ENCODE data around the gene CRISP3.
"Not testable (repeated sequence)": the region's sequence is repeated elsewhere in the genome, so short reads cannot be mapped to it uniquely, and the experiment has no call there.

The CRISP3 gene

GRCh38 chr6:49739423-49739822, 4.8 kb downstream of the CRISP3 start:
- H3K4me1 ChIP-seq (ENCODE audit: insufficient read depth, low read length): no peaks in the 10 kb centered on the region
- H3K27me3 ChIP-seq (ENCODE audit: control insufficient read depth in 1 of 2, insufficient read depth in 2 of 2, low read length in 2 of 2): no peaks in the 10 kb centered on the region
- no peaks in the 10 kb centered on the region for H3K36me3 ChIP-seq (ENCODE audit: insufficient read depth, low read length)
- H3K27ac ChIP-seq (ENCODE audit: low read depth, low read length): no peak overlapping the region
- H3K9ac ChIP-seq (ENCODE audit: low read length): no peak overlapping the region
- no peaks in the 10 kb centered on the region for H3K9me3 ChIP-seq (ENCODE audit: low read length)
- no peak overlapping the region for H3K4me3 ChIP-seq (ENCODE audit: low read depth in 1 of 2, low read length in 2 of 2)

- no peaks in the 10 kb centered on the region for H3K27me3 ChIP-seq (ENCODE audit: control insufficient read depth in 1 of 2, insufficient read depth in 2 of 2, low read length in 2 of 2)
- no peaks in the 10 kb centered on the region for H3K4me1 ChIP-seq (ENCODE audit: insufficient read depth, low read length)
- no peak overlapping the region for H3K4me3 ChIP-seq (ENCODE audit: low read depth in 1 of 2, low read length in 2 of 2)
- no peak overlapping the region for H3K27ac ChIP-seq (ENCODE audit: low read depth, low read length)
- no peaks in the 10 kb centered on the region for H3K36me3 ChIP-seq (ENCODE audit: insufficient read depth, low read length)
- H3K9me3 ChIP-seq (ENCODE audit: low read length): no peaks in the 10 kb centered on the region
- no peak overlapping the region for H3K9ac ChIP-seq (ENCODE audit: low read length)
Measured at GRCh38 chr6:49736017-49736508, 8.1 kb downstream of the CRISP3 start.

GRCh38 chr6:49733680-49734079, 10.5 kb downstream of the CRISP3 start:
- Histone ChIP-seq H3K4me1 (ENCODE audit: insufficient read depth, low read length) (no peaks in the 10 kb centered on the region), H3K27ac (ENCODE audit: low read depth, low read length) (no peak overlapping the region), H3K36me3 (ENCODE audit: insufficient read depth, low read length) (no peaks in the 10 kb centered on the region), H3K27me3 (ENCODE audit: control insufficient read depth in 1 of 2, insufficient read depth in 2 of 2, low read length in 2 of 2) (no peaks in the 10 kb centered on the region), H3K9ac (ENCODE audit: low read length) (no peak overlapping the region), H3K9me3 (ENCODE audit: low read length) (no peaks in the 10 kb centered on the region), H3K4me3 (ENCODE audit: low read depth in 1 of 2, low read length in 2 of 2) (no peak overlapping the region)

- Histone ChIP-seq H3K4me3 (ENCODE audit: low read depth in 1 of 2, low read length in 2 of 2) (no peak overlapping the region), H3K27me3 (ENCODE audit: control insufficient read depth in 1 of 2, insufficient read depth in 2 of 2, low read length in 2 of 2) (no peaks in the 10 kb centered on the region), H3K9me3 (ENCODE audit: low read length) (no peaks in the 10 kb centered on the region), H3K4me1 (ENCODE audit: insufficient read depth, low read length) (no peaks in the 10 kb centered on the region), H3K36me3 (ENCODE audit: insufficient read depth, low read length) (no peaks in the 10 kb centered on the region), H3K27ac (ENCODE audit: low read depth, low read length) (no peak overlapping the region), H3K9ac (ENCODE audit: low read length) (no peak overlapping the region)
Measured at GRCh38 chr6:49732781-49733180, 11.4 kb downstream of the CRISP3 start.

- H3K4me1 ChIP-seq (ENCODE audit: insufficient read depth, low read length): no peaks in the 10 kb centered on the region
- H3K36me3 ChIP-seq (ENCODE audit: insufficient read depth, low read length): no peaks in the 10 kb centered on the region
- no peak overlapping the region for H3K27ac ChIP-seq (ENCODE audit: low read depth, low read length)
- no peak overlapping the region for H3K9ac ChIP-seq (ENCODE audit: low read length)
- H3K9me3 ChIP-seq (ENCODE audit: low read length): no peaks in the 10 kb centered on the region
- no peak overlapping the region for H3K4me3 ChIP-seq (ENCODE audit: low read depth in 1 of 2, low read length in 2 of 2)
- H3K27me3 ChIP-seq (ENCODE audit: control insufficient read depth in 1 of 2, insufficient read depth in 2 of 2, low read length in 2 of 2): no peaks in the 10 kb centered on the region
Measured at GRCh38 chr6:49730251-49730650, 13.9 kb downstream of the CRISP3 start.

GRCh38 chr6:49723917-49724316, 20.3 kb downstream of the CRISP3 start:
- not testable (repeated sequence) for H3K4me3 ChIP-seq (ENCODE audit: low read depth in 1 of 2, low read length in 2 of 2); H3K27me3 ChIP-seq (ENCODE audit: control insufficient read depth in 1 of 2, insufficient read depth in 2 of 2, low read length in 2 of 2); H3K9ac ChIP-seq (ENCODE audit: low read length); H3K36me3 ChIP-seq (ENCODE audit: insufficient read depth, low read length); H3K9me3 ChIP-seq (ENCODE audit: low read length); H3K4me1 ChIP-seq (ENCODE audit: insufficient read depth, low read length); H3K27ac ChIP-seq (ENCODE audit: low read depth, low read length)

GRCh38 chr6:49721297-49721696, 22.9 kb downstream of the CRISP3 start:
- Histone ChIP-seq H3K27ac (ENCODE audit: low read depth, low read length) (no peak overlapping the region), H3K27me3 (ENCODE audit: control insufficient read depth in 1 of 2, insufficient read depth in 2 of 2, low read length in 2 of 2) (no peaks in the 10 kb centered on the region), H3K4me1 (ENCODE audit: insufficient read depth, low read length) (no peaks in the 10 kb centered on the region), H3K9ac (ENCODE audit: low read length) (no peak overlapping the region), H3K9me3 (ENCODE audit: low read length) (no peaks in the 10 kb centered on the region), H3K4me3 (ENCODE audit: low read depth in 1 of 2, low read length in 2 of 2) (no peak overlapping the region), H3K36me3 (ENCODE audit: insufficient read depth, low read length) (no peaks in the 10 kb centered on the region)

- no peak overlapping the region for H3K27ac ChIP-seq (ENCODE audit: low read depth, low read length)
- no peaks in the 10 kb centered on the region for H3K9me3 ChIP-seq (ENCODE audit: low read length)
- no peaks in the 10 kb centered on the region for H3K36me3 ChIP-seq (ENCODE audit: insufficient read depth, low read length)
- H3K4me1 ChIP-seq (ENCODE audit: insufficient read depth, low read length): no peaks in the 10 kb centered on the region
- H3K9ac ChIP-seq (ENCODE audit: low read length): no peak overlapping the region
- H3K27me3 ChIP-seq (ENCODE audit: control insufficient read depth in 1 of 2, insufficient read depth in 2 of 2, low read length in 2 of 2): no peaks in the 10 kb centered on the region
- H3K4me3 ChIP-seq (ENCODE audit: low read depth in 1 of 2, low read length in 2 of 2): no peak overlapping the region
Measured at GRCh38 chr6:49720372-49720771, 23.8 kb downstream of the CRISP3 start.

GRCh38 chr6:49713346-49713745, 30.8 kb downstream of the CRISP3 start, which contains the start of gene CRISP2:
CRISP2 (minus strand) TSS chr6:49713543; CDS start chr6:49709196, 4,347 bp downstream.
- Histone ChIP-seq H3K36me3 (ENCODE audit: insufficient read depth, low read length) (no peaks in the 10 kb centered on the region), H3K4me3 (ENCODE audit: low read depth in 1 of 2, low read length in 2 of 2) (peak within 1 kb of the TSS; percentile 5 to 8), H3K27me3 (ENCODE audit: control insufficient read depth in 1 of 2, insufficient read depth in 2 of 2, low read length in 2 of 2) (no peaks in the 10 kb centered on the region), H3K9ac (ENCODE audit: low read length) (no peak within 1 kb of the TSS), H3K27ac (ENCODE audit: low read depth, low read length) (no peak within 1 kb of the TSS), H3K4me1 (ENCODE audit: insufficient read depth, low read length) (no peaks in the 10 kb centered on the region), H3K9me3 (ENCODE audit: low read length) (no peaks in the 10 kb centered on the region)

- Histone ChIP-seq H3K9me3 (ENCODE audit: low read length) (no peaks in the 10 kb centered on the region), H3K36me3 (ENCODE audit: insufficient read depth, low read length) (no peaks in the 10 kb centered on the region), H3K9ac (ENCODE audit: low read length) (no peak overlapping the region), H3K27ac (ENCODE audit: low read depth, low read length) (no peak overlapping the region), H3K4me1 (ENCODE audit: insufficient read depth, low read length) (no peaks in the 10 kb centered on the region), H3K27me3 (ENCODE audit: control insufficient read depth in 1 of 2, insufficient read depth in 2 of 2, low read length in 2 of 2) (no peaks in the 10 kb centered on the region), H3K4me3 (ENCODE audit: low read depth in 1 of 2, low read length in 2 of 2) (no peak overlapping the region)
Measured at GRCh38 chr6:49698478-49698877, 45.7 kb downstream of the CRISP3 start.

- Histone ChIP-seq H3K27ac (ENCODE audit: low read depth, low read length) (no peak overlapping the region), H3K27me3 (ENCODE audit: control insufficient read depth in 1 of 2, insufficient read depth in 2 of 2, low read length in 2 of 2) (no peaks in the 10 kb centered on the region), H3K9ac (ENCODE audit: low read length) (no peak overlapping the region)
Measured at GRCh38 chr6:49693512-49693911, 50.7 kb downstream of the CRISP3 start.

GRCh38 chr6:49692534-49692933, 51.7 kb downstream of the CRISP3 start:
- Histone ChIP-seq H3K9me3 (ENCODE audit: low read length) (no peaks in the 10 kb centered on the region), H3K27ac (ENCODE audit: low read depth, low read length) (no peak overlapping the region), H3K9ac (ENCODE audit: low read length) (no peak overlapping the region), H3K4me1 (ENCODE audit: insufficient read depth, low read length) (no peaks in the 10 kb centered on the region), H3K4me3 (ENCODE audit: low read depth in 1 of 2, low read length in 2 of 2) (no peak overlapping the region), H3K36me3 (ENCODE audit: insufficient read depth, low read length) (no peaks in the 10 kb centered on the region), H3K27me3 (ENCODE audit: control insufficient read depth in 1 of 2, insufficient read depth in 2 of 2, low read length in 2 of 2) (no peaks in the 10 kb centered on the region)

More at GRCh38 chr6:49693512-49693911, 50.7 kb downstream of the CRISP3 start:
- Histone ChIP-seq H3K4me3 (ENCODE audit: low read depth in 1 of 2, low read length in 2 of 2) (no peak overlapping the region), H3K36me3 (ENCODE audit: insufficient read depth, low read length) (no peaks in the 10 kb centered on the region), H3K9me3 (ENCODE audit: low read length) (no peaks in the 10 kb centered on the region), H3K4me1 (ENCODE audit: insufficient read depth, low read length) (no peaks in the 10 kb centered on the region)
